Glomerular endothelial cell (primary cell): ENCODE data around the gene HCFC2. TPM values are rescaled to one million over a fixed set of nuclear protein-coding genes. Genes with fewer than 3 reads are reported as not detected.

Experiments used
- DNase-seq: peaks from one replicate; pipeline ENCODE4 v3.0.0-alpha.2; 2011; ENCODE audit warnings: low read depth, low spot score; ENCODE audit errors: extremely low read depth
- total RNA-seq: library from RNA; depleted of rRNA; stranded (reverse); fragments of >200 nt; gene quantifications from 2 replicates; pipeline ENCODE4 v1.2.3, GENCODE V29; 2015

The HCFC2 gene
- total RNA-seq, 1 donor from 2014 or later: 14.0 TPM

- no peak for DNase-seq
These were observed 88.4 kb downstream of the HCFC2 start for GRCh38 chr12:104152685-104153241.

GRCh38 chr12:104154286-104154685 lies 90.0 kb downstream of the HCFC2 start:
- DNase-seq: no peak

GRCh38 chr12:104154806-104155205 lies 90.5 kb downstream of the HCFC2 start:
- no peak for DNase-seq

Other genes with a start within 250 kb of the HCFC2 start
- 3.0 and 5.3 TPM in 2 replicates for gene NT5DC3, start 223.3 kb upstream of the HCFC2 start, total RNA-seq
- 609 and 717 TPM in 2 replicates for gene HSP90B1, start 134.1 kb upstream of the HCFC2 start, total RNA-seq
- gene TDG, start 98.7 kb upstream of the HCFC2 start, total RNA-seq: 17.6 and 25.7 TPM in 2 replicates
- gene GLT8D2, start 14.3 kb upstream of the HCFC2 start, total RNA-seq: 2.3 and 3.8 TPM in 2 replicates
- gene NFYB, start 73.7 kb downstream of the HCFC2 start, total RNA-seq: 10.0 and 21.4 TPM in 2 replicates
- 171 and 346 TPM in 2 replicates for gene TXNRD1, start 151.2 kb downstream of the HCFC2 start, total RNA-seq
- 1.4 and 5.8 TPM in 2 replicates for gene EID3, start 239.2 kb downstream of the HCFC2 start, total RNA-seq